ENCODE measurements around the gene DPPA3.

DNA sequence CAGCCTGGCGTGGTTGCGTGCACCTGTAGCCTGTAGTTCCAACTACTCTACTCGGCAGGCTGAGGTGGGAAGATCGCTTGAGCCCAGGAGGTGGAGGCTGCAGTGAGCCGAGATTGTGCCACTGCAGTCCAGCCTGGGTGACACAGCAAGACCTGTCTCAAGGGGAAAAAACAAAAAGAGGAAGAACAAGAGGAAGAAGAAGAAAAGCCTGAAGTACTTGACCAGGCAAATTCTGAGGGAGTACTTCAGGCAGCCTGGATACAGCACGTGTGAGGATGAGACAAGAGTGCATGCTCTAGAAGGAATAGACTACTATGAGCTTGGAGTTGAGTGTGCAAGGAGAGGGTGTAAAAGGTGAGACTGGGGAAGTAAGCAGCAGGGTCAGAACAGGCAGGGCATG lies 17.4 kb upstream of the DPPA3 start:
- no peak for TF ChIP-seq POLR2A (IDR thresholded peaks at IDR 0.05)
- TF ChIP-seq, protein P1, sequence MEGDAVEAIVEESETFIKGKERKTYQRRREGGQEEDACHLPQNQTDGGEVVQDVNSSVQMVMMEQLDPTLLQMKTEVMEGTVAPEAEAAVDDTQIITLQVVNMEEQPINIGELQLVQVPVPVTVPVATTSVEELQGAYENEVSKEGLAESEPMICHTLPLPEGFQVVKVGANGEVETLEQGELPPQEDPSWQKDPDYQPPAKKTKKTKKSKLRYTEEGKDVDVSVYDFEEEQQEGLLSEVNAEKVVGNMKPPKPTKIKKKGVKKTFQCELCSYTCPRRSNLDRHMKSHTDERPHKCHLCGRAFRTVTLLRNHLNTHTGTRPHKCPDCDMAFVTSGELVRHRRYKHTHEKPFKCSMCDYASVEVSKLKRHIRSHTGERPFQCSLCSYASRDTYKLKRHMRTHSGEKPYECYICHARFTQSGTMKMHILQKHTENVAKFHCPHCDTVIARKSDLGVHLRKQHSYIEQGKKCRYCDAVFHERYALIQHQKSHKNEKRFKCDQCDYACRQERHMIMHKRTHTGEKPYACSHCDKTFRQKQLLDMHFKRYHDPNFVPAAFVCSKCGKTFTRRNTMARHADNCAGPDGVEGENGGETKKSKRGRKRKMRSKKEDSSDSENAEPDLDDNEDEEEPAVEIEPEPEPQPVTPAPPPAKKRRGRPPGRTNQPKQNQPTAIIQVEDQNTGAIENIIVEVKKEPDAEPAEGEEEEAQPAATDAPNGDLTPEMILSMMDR (IDR thresholded peaks at IDR 0.05), result no peak
